Measurements from ENCODE around the gene LRP1-AS. TPM values are rescaled to one million over a fixed set of nuclear protein-coding genes. Genes with fewer than 3 reads are reported as not detected.

LRP1-AS gene
- total and polyA plus RNA-seq, 8 donors: not detected

DNA sequence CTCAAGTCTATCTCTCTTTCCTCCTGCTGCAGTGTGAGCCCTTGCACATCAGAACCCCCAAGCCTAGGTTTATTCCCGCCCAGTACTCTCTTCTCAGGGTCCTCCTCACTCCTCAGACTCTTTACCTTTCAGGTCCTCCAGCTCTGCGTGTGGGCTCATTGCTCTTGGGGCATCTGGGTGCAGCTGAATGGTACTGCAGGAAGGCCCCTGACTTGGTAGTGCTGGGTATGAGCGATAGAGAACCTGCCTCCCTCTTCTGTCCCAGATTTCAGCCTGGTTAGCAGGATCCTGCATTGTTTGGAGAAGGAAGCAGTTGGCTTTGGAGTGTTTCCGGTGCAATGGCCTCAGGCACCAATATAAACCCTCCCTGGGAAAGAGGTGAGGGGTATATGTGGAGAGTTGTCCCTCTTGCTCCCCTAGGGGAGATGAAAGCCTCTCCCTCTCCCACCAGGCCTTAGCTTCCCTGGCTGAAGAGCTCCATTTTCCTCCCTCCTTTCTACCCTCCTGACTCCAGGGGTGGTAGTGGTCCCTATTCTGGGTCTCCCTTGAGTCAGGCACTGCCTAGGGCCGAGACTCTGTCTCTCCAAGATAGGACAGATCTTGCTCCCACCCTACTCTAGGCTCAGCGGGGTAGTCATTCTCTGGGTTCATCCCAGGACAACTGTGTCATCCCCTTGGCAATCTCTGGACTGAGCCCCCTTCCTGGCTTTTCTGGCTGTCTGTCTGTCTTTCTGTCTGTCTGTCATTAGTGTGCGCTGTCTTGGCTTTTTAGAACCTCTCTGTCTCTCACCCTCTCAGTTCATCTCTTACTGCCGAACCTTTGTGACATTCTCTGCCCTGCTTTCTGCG lies 15.3 kb downstream of the LRP1-AS start:
- H3K27ac ChIP-seq: no peak overlapping the region
- H3K36me3 ChIP-seq: no peaks in the 10 kb centered on the region
- H3K9me3 ChIP-seq: no peaks in the 10 kb centered on the region
- peaks cover 0 to 3% (median under 1%) of the 10 kb centered on the region in 3 donors for H3K4me1 ChIP-seq
- TF ChIP-seq, protein P1, sequence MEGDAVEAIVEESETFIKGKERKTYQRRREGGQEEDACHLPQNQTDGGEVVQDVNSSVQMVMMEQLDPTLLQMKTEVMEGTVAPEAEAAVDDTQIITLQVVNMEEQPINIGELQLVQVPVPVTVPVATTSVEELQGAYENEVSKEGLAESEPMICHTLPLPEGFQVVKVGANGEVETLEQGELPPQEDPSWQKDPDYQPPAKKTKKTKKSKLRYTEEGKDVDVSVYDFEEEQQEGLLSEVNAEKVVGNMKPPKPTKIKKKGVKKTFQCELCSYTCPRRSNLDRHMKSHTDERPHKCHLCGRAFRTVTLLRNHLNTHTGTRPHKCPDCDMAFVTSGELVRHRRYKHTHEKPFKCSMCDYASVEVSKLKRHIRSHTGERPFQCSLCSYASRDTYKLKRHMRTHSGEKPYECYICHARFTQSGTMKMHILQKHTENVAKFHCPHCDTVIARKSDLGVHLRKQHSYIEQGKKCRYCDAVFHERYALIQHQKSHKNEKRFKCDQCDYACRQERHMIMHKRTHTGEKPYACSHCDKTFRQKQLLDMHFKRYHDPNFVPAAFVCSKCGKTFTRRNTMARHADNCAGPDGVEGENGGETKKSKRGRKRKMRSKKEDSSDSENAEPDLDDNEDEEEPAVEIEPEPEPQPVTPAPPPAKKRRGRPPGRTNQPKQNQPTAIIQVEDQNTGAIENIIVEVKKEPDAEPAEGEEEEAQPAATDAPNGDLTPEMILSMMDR (IDR thresholded peaks at IDR 0.05): no peak
- H3K4me3 ChIP-seq: no peak overlapping the region
- ATAC-seq (no peak), FAIRE-seq (no peak), DNase-seq (no peak)
- intact Hi-C loops (cut with DNase I): loop anchor here in 1 of 3 donors (5.0 kb wide), 1 partner anchor 35 kb away; no protein-coding TSS in a partner anchor
- WGBS, 2 donors: 64 to 72% methylated on average over 9 of the region's 9 CpGs
- no peaks in the 10 kb centered on the region for H3K27me3 ChIP-seq

DNA sequence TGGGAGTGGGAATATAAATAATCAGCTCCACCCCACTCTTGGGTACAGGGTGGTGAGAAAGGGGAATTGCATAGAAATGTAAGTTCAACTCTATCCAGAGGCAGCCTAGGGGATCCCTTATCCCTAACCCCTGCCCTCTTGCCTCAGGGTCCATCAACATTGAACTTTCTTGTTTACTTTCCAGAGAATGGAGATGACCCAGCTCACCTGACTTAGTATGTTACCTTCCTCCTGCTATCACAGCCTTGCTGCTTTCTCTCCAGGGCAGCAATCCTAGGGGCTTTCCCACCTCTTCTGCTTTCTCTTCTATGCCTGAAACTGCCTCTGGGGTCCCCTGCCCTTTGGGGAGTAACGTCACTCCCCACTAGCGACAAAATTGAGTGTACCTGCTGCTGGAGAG lies 16.5 kb downstream of the LRP1-AS start:
- FAIRE-seq (no peak), ATAC-seq (no peak), DNase-seq (no peak)
- Histone ChIP-seq H3K36me3 (no peaks in the 10 kb centered on the region), H3K4me1 (peaks cover 0 to 9% (median 7%) of the 10 kb centered on the region in 3 donors), H3K27me3 (no peaks in the 10 kb centered on the region), H3K27ac (no peak overlapping the region), H3K9me3 (no peaks in the 10 kb centered on the region), H3K4me3 (peak overlapping the region in 1 of 4 donors; percentile 12)
- WGBS, 2 donors: 59 to 71% methylated on average over 2 of the region's 2 CpGs
- TF ChIP-seq, protein P1 (IDR thresholded peaks at IDR 0.05): no peak
- intact Hi-C loops (cut with DNase I): loop anchor here in 1 of 3 donors (5.0 kb wide), 1 partner anchor 36 kb away; no protein-coding TSS in a partner anchor

DNA sequence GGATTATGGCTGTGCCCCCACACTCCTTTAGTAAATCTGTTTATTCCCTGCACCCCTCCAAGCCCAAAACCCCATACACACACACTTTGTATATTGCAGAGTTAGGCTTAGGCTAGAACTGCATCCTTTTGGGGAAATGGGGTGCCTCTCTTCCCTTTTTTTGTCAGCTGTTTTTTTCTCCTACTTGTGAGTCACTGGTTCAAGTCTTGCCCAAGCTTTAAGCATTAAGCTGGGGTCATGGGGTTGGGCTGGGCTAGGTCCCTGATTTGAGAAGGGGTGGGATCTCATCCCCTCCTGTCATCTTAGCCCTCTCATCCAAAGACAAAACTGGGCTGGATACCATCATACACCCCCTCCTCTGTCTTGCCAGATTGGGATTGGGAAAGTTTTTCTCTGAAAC lies 17.5 kb downstream of the LRP1-AS start:
- TF ChIP-seq, protein P1 (IDR thresholded peaks at IDR 0.05): no peak
- Histone ChIP-seq H3K4me1 (peaks cover 0 to 9% (median 7%) of the 10 kb centered on the region in 3 donors), H3K27ac (peak overlapping the region in 1 of 4 donors; percentile 96), H3K36me3 (no peaks in the 10 kb centered on the region), H3K27me3 (no peaks in the 10 kb centered on the region), H3K9me3 (no peaks in the 10 kb centered on the region), H3K4me3 (peak overlapping the region in 1 of 4 donors; percentile 67)
- ATAC-seq: peak in 1 of 4 donors; percentile 2
- intact Hi-C loops (cut with DNase I): loop anchor here in 1 of 3 donors (5.0 kb wide), 1 partner anchor 37 kb away; no protein-coding TSS in a partner anchor
- DNase-seq: no peak
- no peak for FAIRE-seq

DNA sequence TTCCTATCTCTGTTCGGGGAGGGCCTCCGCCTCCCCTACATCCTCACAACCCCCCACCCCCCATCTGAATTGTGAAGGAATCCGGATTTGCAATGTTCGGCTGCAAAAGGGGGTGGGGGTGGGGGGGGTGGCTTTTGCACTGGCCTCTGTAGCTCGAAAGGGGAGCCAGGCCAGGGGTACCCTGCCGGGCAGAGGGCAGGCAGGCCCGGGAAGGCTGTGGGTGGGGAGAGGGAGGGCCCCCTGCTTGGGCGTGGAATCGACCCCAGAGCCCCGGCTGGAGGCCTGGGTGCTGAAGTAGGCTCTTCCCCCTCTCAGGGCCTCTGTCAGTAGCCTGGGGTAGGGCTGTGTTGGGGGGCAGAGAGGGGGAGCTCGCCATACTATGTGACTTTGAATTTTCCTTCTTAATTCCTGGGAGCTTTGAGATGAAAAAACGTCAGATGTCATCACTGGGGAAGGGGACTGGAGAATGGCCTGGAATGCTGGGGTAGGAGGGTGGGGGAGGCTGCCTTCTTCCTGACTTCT lies 18.0 kb downstream of the LRP1-AS start:
- H3K9me3 ChIP-seq: no peaks in the 10 kb centered on the region
- H3K36me3 ChIP-seq: no peaks in the 10 kb centered on the region
- no peaks in the 10 kb centered on the region for H3K27me3 ChIP-seq
- FAIRE-seq (no peak), ATAC-seq (no peak), DNase-seq (peak in 1 of 6 donors; percentile 60)
- H3K4me3 ChIP-seq: peak overlapping the region; percentile 57 to 91 (median 70)
- intact Hi-C loops (cut with DNase I): no loop called here
- peak overlapping the region in 2 of 4 donors; percentile 22 to 96 for H3K27ac ChIP-seq
- TF ChIP-seq, protein P1 (IDR thresholded peaks at IDR 0.05): no peak
- H3K4me1 ChIP-seq: peaks cover 0 to 9% (median 7%) of the 10 kb centered on the region in 3 donors
- 37 to 46% methylated on average over 12 of the region's 12 CpGs for WGBS, 2 donors
